Ascending aorta (tissue), 2 donors: ENCODE results near the gene FBXO38. TPM values are rescaled to one million over a fixed set of nuclear protein-coding genes. Genes with fewer than 3 reads are reported as not detected.

Source experiments
- DNase-seq, 2 donors: peaks; one replicate each; pipeline ENCODE4 v3.0.0-alpha.2; 2019; ENCODE audit warnings: low spot score in 2 of 2
- H3K27ac ChIP-seq, 2 donors: fragments of 200-600 bp; sonication (generic); one replicate each; pipeline ENCODE4 v1.5.1; 2016 to 2017; ENCODE audit warnings: mild to moderate bottlenecking in 1 of 2
- H3K27me3 ChIP-seq: fragments of 200-600 bp; sonication (generic); one replicate; pipeline ENCODE4 v1.5.1; 2017
- H3K36me3 ChIP-seq, 2 donors: fragments of 200-600 bp; sonication (generic); one replicate each; pipeline ENCODE4 v1.5.1; 2016
- H3K4me1 ChIP-seq, 2 donors: fragments of 200-600 bp; sonication (generic); one replicate each; pipeline ENCODE4 v1.5.1; 2016 to 2017; ENCODE audit warnings: mild to moderate bottlenecking in 1 of 2
- H3K4me3 ChIP-seq, 2 donors: fragments of 200-600 bp; sonication (generic); one replicate each; pipeline ENCODE4 v1.5.1; 2016 to 2017; ENCODE audit warnings: mild to moderate bottlenecking in 1 of 2
- H3K9me3 ChIP-seq, 2 donors: fragments of 200-600 bp; sonication (generic); one replicate each; pipeline ENCODE4 v1.5.1; 2016
- CTCF ChIP-seq, 3 experiments: fragments of 200-600 bp in 2 of 3; fragments of 450-650 bp in 1 of 3; sonication (generic) in 2 of 3; IDR thresholded peaks; one replicate each; pipeline ENCODE4 v1.5.1; 2016 to 2019; ENCODE audit warnings: antibody characterized with exemption in 3 of 3, mild to moderate bottlenecking in 1 of 3, moderate library complexity in 1 of 3
- intact Hi-C: fragments of 100-400 bp; cut with DNase I; formaldehyde crosslinking; loops from one replicate; pipeline ENCODE4 v1.15.1; 2023
- total RNA-seq: library from RNA; depleted of rRNA; stranded (reverse); fragments of >200 nt; gene quantifications from one replicate; pipeline ENCODE4 v1.1.0, GENCODE V29; 2016

The FBXO38 gene
- total RNA-seq, 1 donor from 2014 or later, result 12.1 TPM

- no peak overlapping the region for H3K27ac ChIP-seq
- peaks cover 0 to 11% of the 10 kb centered on the region in 2 donors for H3K4me1 ChIP-seq
- H3K4me3 ChIP-seq, result no peak overlapping the region
- no peak for DNase-seq
- H3K9me3 ChIP-seq, result no peaks in the 10 kb centered on the region
- peaks cover 47 to 71% of the 10 kb centered on the region in 2 donors for H3K36me3 ChIP-seq
- intact Hi-C loops, result no loop called here
- H3K27me3 ChIP-seq, result no peaks in the 10 kb centered on the region
- TF ChIP-seq CTCF (IDR thresholded peaks at IDR 0.05), result no peak
Observed at GRCh38 chr5:148403344-148403743, 19.6 kb downstream of the FBXO38 start.

- Histone ChIP-seq H3K4me3 (no peak overlapping the region), H3K4me1 (peaks cover 0 to 7% of the 10 kb centered on the region in 2 donors), H3K36me3 (peaks cover 64 to 89% of the 10 kb centered on the region in 2 donors), H3K27ac (no peak overlapping the region), H3K9me3 (no peaks in the 10 kb centered on the region), H3K27me3 (no peaks in the 10 kb centered on the region)
- TF ChIP-seq CTCF (IDR thresholded peaks at IDR 0.05), result no peak
- intact Hi-C loops, result no loop called here
- DNase-seq, result no peak
Observed at GRCh38 chr5:148406406-148406805, 22.6 kb downstream of the FBXO38 start.

GRCh38 chr5:148408092-148408491 is 24.3 kb downstream of the FBXO38 start:
- no peak for TF ChIP-seq CTCF (IDR thresholded peaks at IDR 0.05)
- peaks cover 72 to 92% of the 10 kb centered on the region in 2 donors for H3K36me3 ChIP-seq
- no peak overlapping the region for H3K4me3 ChIP-seq
- no peak for DNase-seq
- H3K27ac ChIP-seq, result no peak overlapping the region
- intact Hi-C loops, result no loop called here
- no peaks in the 10 kb centered on the region for H3K4me1 ChIP-seq
- H3K27me3 ChIP-seq, result no peaks in the 10 kb centered on the region
- H3K9me3 ChIP-seq, result no peaks in the 10 kb centered on the region

- intact Hi-C loops, result no loop called here
- no peaks in the 10 kb centered on the region for H3K9me3 ChIP-seq
- DNase-seq, result no peak
- peaks cover 55 to 97% of the 10 kb centered on the region in 2 donors for H3K36me3 ChIP-seq
- no peaks in the 10 kb centered on the region for H3K4me1 ChIP-seq
- no peak overlapping the region for H3K4me3 ChIP-seq
- TF ChIP-seq CTCF (IDR thresholded peaks at IDR 0.05), result no peak
- H3K27me3 ChIP-seq, result no peaks in the 10 kb centered on the region
- H3K27ac ChIP-seq, result no peak overlapping the region
Observed at GRCh38 chr5:148412124-148412523, 28.4 kb downstream of the FBXO38 start.

- Histone ChIP-seq H3K27ac (no peak overlapping the region), H3K36me3 (peaks cover 56 to 97% of the 10 kb centered on the region in 2 donors), H3K4me1 (no peaks in the 10 kb centered on the region), H3K27me3 (no peaks in the 10 kb centered on the region), H3K4me3 (no peak overlapping the region), H3K9me3 (no peaks in the 10 kb centered on the region)
- intact Hi-C loops, result no loop called here
- no peak for TF ChIP-seq CTCF (IDR thresholded peaks at IDR 0.05)
- DNase-seq, result no peak
Observed at GRCh38 chr5:148414833-148415232, 31.1 kb downstream of the FBXO38 start.

- no peak for TF ChIP-seq CTCF (IDR thresholded peaks at IDR 0.05)
- H3K27ac ChIP-seq, result no peak overlapping the region
Observed at GRCh38 chr5:148416416-148416815, 32.7 kb downstream of the FBXO38 start.

More at GRCh38 chr5:148416416-148416815, 32.7 kb downstream of the FBXO38 start:
- Histone ChIP-seq H3K27me3 (no peaks in the 10 kb centered on the region), H3K36me3 (peaks cover 42 to 92% of the 10 kb centered on the region in 2 donors), H3K4me1 (no peaks in the 10 kb centered on the region), H3K4me3 (no peak overlapping the region), H3K9me3 (no peaks in the 10 kb centered on the region)
- intact Hi-C loops, result no loop called here
- no peak for DNase-seq
